A549 (cell line): ENCODE data around the gene GXYLT2. TPM values are rescaled to one million over a fixed set of nuclear protein-coding genes. Genes with fewer than 3 reads are reported as not detected.

ENCODE experiments used
- ATAC-seq, 2 experiments: fragments of 200-7000 bp in 1 of 2; fragments of >200 bp in 1 of 2; cut with Nextera tagmentation in 1 of 2; cut with Tn5 transposase in 1 of 2; 3 replicates each; pipeline versions ENCODE4 v1.8.0 to v1.9.1; 2018 to 2020; ENCODE audit warnings: mild to moderate bottlenecking in 1 of 2, moderate library complexity in 1 of 2
- CTCF ChIA-PET: fragments of 300-600 bp; sonication (Branson Sonifier 250); formaldehyde crosslinking; extraction: SDS; loops from one replicate; lab custom pipeline; 2021; ENCODE audit warnings: antibody characterized with exemption, inconsistent platforms; lab: Yijun Ruan, JAX
- POLR2A ChIA-PET: fragments of 350-600 bp; formaldehyde crosslinking; extraction: SDS; loops from one replicate; lab custom pipeline; 2021; ENCODE audit warnings: antibody characterized with exemption, inconsistent platforms; lab: Yijun Ruan, JAX
- DNase-seq, 2 experiments: peaks; one replicate each; pipeline versions ENCODE4 v3.0.0 to v3.0.0-alpha.2; 2011 to 2016; ENCODE audit warnings: low read depth in 1 of 2, low spot score in 1 of 2
- FAIRE-seq: peaks from 2 replicates; lab custom pipeline; 2011; peaks lifted over from hg19 to GRCh38; lab: Jason Lieb, UNC
- H3K27ac ChIP-seq, 2 experiments: fragments of >200 bp; sonication (Bioruptor Twin); formaldehyde crosslinking; 3 replicates each; pipeline ENCODE4 v1.5.1; 2016 to 2017
- H3K4me1 ChIP-seq: fragments of >200 bp; sonication (Bioruptor Twin); formaldehyde crosslinking; 3 replicates; pipeline ENCODE4 v1.6.1; 2016
- H3K4me2 ChIP-seq: fragments of >200 bp; sonication (Bioruptor Twin); formaldehyde crosslinking; 3 replicates; pipeline ENCODE4 v1.6.1; 2016
- H3K4me3 ChIP-seq: fragments of >200 bp; sonication (Bioruptor Twin); formaldehyde crosslinking; 3 replicates; pipeline ENCODE4 v1.5.1; 2016
- H3K9me3 ChIP-seq: fragments of >200 bp; sonication (Bioruptor Twin); formaldehyde crosslinking; 3 replicates; pipeline ENCODE4 v1.6.1; 2016
- BHLHE40 ChIP-seq: IDR thresholded peaks from 2 replicates; pipeline ENCODE4 v1.6.1; 2012; ENCODE audit warnings: low read depth, low read length, inconsistent platforms
- CBX8 ChIP-seq: fragments of 200-600 bp; sonication (generic); IDR thresholded peaks from 2 replicates; pipeline ENCODE4 v1.6.1; 2016
- E2F6 ChIP-seq: IDR thresholded peaks from 2 replicates; pipeline ENCODE4 v1.6.1; 2012; ENCODE audit warnings: low read depth, borderline replicate concordance
- EHMT2 ChIP-seq: fragments of 200-600 bp; sonication (generic); IDR thresholded peaks from 2 replicates; pipeline ENCODE4 v1.6.1; 2016; ENCODE audit warnings: antibody characterized with exemption, low read depth, mild to moderate bottlenecking, moderate library complexity
- ESRRA ChIP-seq: fragments of 150-350 bp; IDR thresholded peaks from 2 replicates; pipeline ENCODE4 v1.6.1; 2014; ENCODE audit warnings: mild to moderate bottlenecking, low read length, borderline replicate concordance
- FOSL2 ChIP-seq, 2 experiments: fragments of 450-650 bp in 1 of 2; fragments of >200 bp in 1 of 2; sonication (Bioruptor Twin) in 1 of 2; formaldehyde crosslinking; IDR thresholded peaks; 2 replicates each; pipeline versions ENCODE4 v1.5.0 to v1.6.1; 2016 to 2020; ENCODE audit warnings: mild to moderate bottlenecking in 1 of 2, moderate library complexity in 1 of 2
- HOXA7 ChIP-seq: fragments of 250-450 bp; sonication (Bioruptor Pico); IDR thresholded peaks from 2 replicates; pipeline ENCODE4 v1.5.0; 2020; ENCODE audit warnings: mild to moderate bottlenecking, moderate library complexity
- HOXB13 ChIP-seq: fragments of 250-450 bp; sonication (Bioruptor Pico); IDR thresholded peaks from 2 replicates; pipeline ENCODE4 v1.5.0; 2020; ENCODE audit warnings: low read depth, mild to moderate bottlenecking, moderate library complexity
- HOXB5 ChIP-seq: fragments of 250-450 bp; sonication (Bioruptor Pico); IDR thresholded peaks from 2 replicates; pipeline ENCODE4 v1.5.0; 2020; ENCODE audit warnings: mild to moderate bottlenecking, moderate library complexity
- KDM5A ChIP-seq: fragments of 200-600 bp; sonication (generic); IDR thresholded peaks from 2 replicates; pipeline ENCODE4 v1.6.1; 2016; ENCODE audit warnings: antibody characterized with exemption, mild to moderate bottlenecking
- MAZ ChIP-seq: fragments of 150-350 bp; IDR thresholded peaks from 2 replicates; pipeline ENCODE4 v1.6.1; 2014; ENCODE audit warnings: antibody characterized with exemption, low read depth, low read length, borderline replicate concordance
- NPAS2 ChIP-seq: fragments of 250-450 bp; sonication (Bioruptor Pico); IDR thresholded peaks from 2 replicates; pipeline ENCODE4 v1.8.0; 2022; ENCODE audit warnings: mild to moderate bottlenecking, moderate library complexity, borderline replicate concordance
- POLR2A ChIP-seq: IDR thresholded peaks from 2 replicates; pipeline ENCODE4 v1.6.1; 2012; ENCODE audit warnings: mild to moderate bottlenecking, low read length
- RAD21 ChIP-seq, 2 experiments: fragments of >200 bp in 1 of 2; sonication (Bioruptor Twin) in 1 of 2; formaldehyde crosslinking in 1 of 2; IDR thresholded peaks in 1 of 2; conservative IDR thresholded peaks in 1 of 2; 2 replicates in 1 of 2; 3 replicates in 1 of 2; pipeline ENCODE4 v1.6.1; 2012 to 2018; ENCODE audit warnings: inconsistent platforms in 1 of 2
- RARB ChIP-seq: fragments of 250-450 bp; sonication (Bioruptor Pico); IDR thresholded peaks from 2 replicates; pipeline ENCODE4 v1.8.0; 2021; ENCODE audit warnings: mild to moderate bottlenecking, moderate library complexity
- RNF2 ChIP-seq: fragments of 200-600 bp; sonication (generic); IDR thresholded peaks from 2 replicates; pipeline ENCODE4 v1.6.1; 2016; ENCODE audit warnings: low read depth, mild to moderate bottlenecking, antibody characterized with exemption, moderate library complexity, borderline replicate concordance
- ZNF302 ChIP-seq: fragments of 250-450 bp; sonication (Bioruptor Pico); IDR thresholded peaks from 2 replicates; pipeline ENCODE4 v1.9.0; 2021; ENCODE audit warnings: inconsistent platforms, mild to moderate bottlenecking, moderate library complexity
- ZSCAN20 ChIP-seq: fragments of 250-450 bp; sonication (Bioruptor Pico); IDR thresholded peaks from 2 replicates; pipeline ENCODE4 v1.8.0; 2022; ENCODE audit warnings: mild to moderate bottlenecking, moderate library complexity
- WGBS: methylation state at CpG from one replicate; pipeline ENCODE4 v1.1.6; 2017; ENCODE audit errors: missing lambda C conversion rate; 5-methylcytosine and 5-hydroxymethylcytosine counted together
- polyA plus RNA-seq, 4 experiments: library from polyadenylated mRNA; depleted of rRNA in 3 of 4; stranded (reverse); fragments of >200 nt; fragmentation: RNase III in 1 of 4; extraction: RNeasy Plus Mini Kit Qiagen cat#74134 plus additional on column Dnase treatment in 1 of 4; gene quantifications; 2 replicates in 3 of 4; 3 replicates in 1 of 4; pipeline ENCODE4 v1.2.3, GENCODE V29; 2011 to 2017
- TF ChIP-seq, protein P1 (sequence below): fragments of >200 bp; sonication (Bioruptor Twin); formaldehyde crosslinking; IDR thresholded peaks from 3 replicates; pipeline ENCODE4 v1.5.1; 2016
- TF ChIP-seq, protein P2 (sequence below): fragments of >200 bp; sonication (Bioruptor Twin); formaldehyde crosslinking; IDR thresholded peaks from 3 replicates; pipeline ENCODE4 v1.6.1; 2016

Gene GXYLT2
- polyA plus RNA-seq, 2 of the 4 experiments (the other 2 are of a cell fraction), result 1.9 to 3.3 TPM

DNA sequence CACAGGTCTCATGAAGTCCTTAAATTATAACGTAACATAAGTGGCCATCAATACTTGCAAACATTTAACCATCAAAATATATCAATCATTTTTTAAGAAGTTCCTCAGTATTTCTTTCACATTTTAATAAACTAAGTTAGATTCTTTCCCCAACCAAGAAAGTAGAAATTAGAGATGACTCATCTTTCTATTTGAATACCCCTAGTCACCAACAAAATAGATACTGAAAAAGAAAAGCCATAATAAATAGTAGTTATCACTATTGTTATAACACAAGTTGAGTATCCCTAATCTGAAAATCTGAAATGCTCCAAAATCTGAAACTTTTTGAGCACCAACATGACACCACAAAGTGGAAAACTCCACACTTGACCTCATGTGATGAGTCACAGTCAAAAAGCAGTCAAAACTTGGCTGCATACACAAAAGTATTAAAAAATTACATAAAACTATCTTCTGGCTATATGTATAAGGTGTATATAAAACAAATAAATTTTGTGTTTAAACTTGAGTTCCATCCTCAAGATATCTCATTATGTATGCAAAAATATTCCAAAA is 43.3 kb upstream of the GXYLT2 start:
- ChIA-PET CTCF (no interaction called here), POLR2A (no interaction called here)
- Histone ChIP-seq H3K9me3 (no peaks in the 10 kb centered on the region), H3K4me1 (peaks cover 28% of the 10 kb centered on the region), H3K4me2 (0 out of 3 replicates have a peak overlapping the region, but pooled peaks have one; percentile 19), H3K4me3 (no peak overlapping the region), H3K27ac (no peak overlapping the region)
- WGBS, result 82% methylated on average over 1 of the region's 1 CpG
- ATAC-seq, result no peak
- no peak for DNase-seq
- no peak for TF ChIP-seq FOSL2 (IDR thresholded peaks at IDR 0.05)
- TF ChIP-seq FOSL2 (CRISPR knock-in tag; IDR thresholded peaks at IDR 0.05), result peak; percentile 54
- TF ChIP-seq POLR2A, result no peak
- TF ChIP-seq ESRRA, result no peak
- no peak for TF ChIP-seq RARB (CRISPR knock-in tag)
- TF ChIP-seq, protein P1, sequence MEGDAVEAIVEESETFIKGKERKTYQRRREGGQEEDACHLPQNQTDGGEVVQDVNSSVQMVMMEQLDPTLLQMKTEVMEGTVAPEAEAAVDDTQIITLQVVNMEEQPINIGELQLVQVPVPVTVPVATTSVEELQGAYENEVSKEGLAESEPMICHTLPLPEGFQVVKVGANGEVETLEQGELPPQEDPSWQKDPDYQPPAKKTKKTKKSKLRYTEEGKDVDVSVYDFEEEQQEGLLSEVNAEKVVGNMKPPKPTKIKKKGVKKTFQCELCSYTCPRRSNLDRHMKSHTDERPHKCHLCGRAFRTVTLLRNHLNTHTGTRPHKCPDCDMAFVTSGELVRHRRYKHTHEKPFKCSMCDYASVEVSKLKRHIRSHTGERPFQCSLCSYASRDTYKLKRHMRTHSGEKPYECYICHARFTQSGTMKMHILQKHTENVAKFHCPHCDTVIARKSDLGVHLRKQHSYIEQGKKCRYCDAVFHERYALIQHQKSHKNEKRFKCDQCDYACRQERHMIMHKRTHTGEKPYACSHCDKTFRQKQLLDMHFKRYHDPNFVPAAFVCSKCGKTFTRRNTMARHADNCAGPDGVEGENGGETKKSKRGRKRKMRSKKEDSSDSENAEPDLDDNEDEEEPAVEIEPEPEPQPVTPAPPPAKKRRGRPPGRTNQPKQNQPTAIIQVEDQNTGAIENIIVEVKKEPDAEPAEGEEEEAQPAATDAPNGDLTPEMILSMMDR, result no peak
- TF ChIP-seq EHMT2, result no peak
- no peak for TF ChIP-seq HOXB13 (CRISPR knock-in tag)
- no peak for FAIRE-seq

- peak overlapping the region; percentile 99; the same call in 1 of the 3 replicates for H3K4me2 ChIP-seq
- H3K9me3 ChIP-seq, result no peaks in the 10 kb centered on the region
- FAIRE-seq, result no peak
- no peak for ATAC-seq
- TF ChIP-seq HOXA7 (CRISPR knock-in tag), result no peak
- TF ChIP-seq, protein P1, result no peak
- WGBS, result 91% methylated on average over 10 of the region's 10 CpGs
- no peak overlapping the region for H3K4me3 ChIP-seq
- POLR2A ChIA-PET, result interaction anchor here (0.6 kb wide), 1 partner anchor 92 kb away, joined by 4 read pairs; no protein-coding TSS in a partner anchor
- CTCF ChIA-PET, result interaction anchor here (0.9 to 1.5 kb wide), 3 partner anchors 15 to 970 kb away, joined by 3 read pairs; no protein-coding TSS in a partner anchor
- DNase-seq, result no peak
- peaks cover 28% of the 10 kb centered on the region for H3K4me1 ChIP-seq
- no peak overlapping the region for H3K27ac ChIP-seq
Observed at GRCh38 chr3:72846166-72846565, 41.7 kb upstream of the GXYLT2 start.

- H3K4me1 ChIP-seq, result peaks cover 31% of the 10 kb centered on the region
- POLR2A ChIA-PET, result no interaction called here
- DNase-seq (no peak), ATAC-seq (peak; percentile 6 to 16; a peak in 3 of 6 replicates), FAIRE-seq (no peak)
- H3K27ac ChIP-seq, result peak overlapping the region; percentile 74 to 91; a peak in 5 of 6 replicates
- WGBS, result 25% methylated on average over 6 of the region's 6 CpGs
- H3K4me2 ChIP-seq, result peak overlapping the region; percentile 99
- no peak for TF ChIP-seq HOXB5
- no peak for TF ChIP-seq RARB (CRISPR knock-in tag)
- no peak for TF ChIP-seq EHMT2
- TF ChIP-seq MAZ, result no peak
- TF ChIP-seq E2F6, result no peak
- TF ChIP-seq BHLHE40, result no peak
- no peak for TF ChIP-seq ZNF302
- no peak for TF ChIP-seq ZSCAN20 (CRISPR knock-in tag)
- TF ChIP-seq RAD21 (conservative IDR thresholded peaks at IDR 0.05 in 1 of 2, IDR thresholded peaks at IDR 0.05 in 1 of 2), result no peak
- no peak for TF ChIP-seq CBX8
- TF ChIP-seq, protein P2, sequence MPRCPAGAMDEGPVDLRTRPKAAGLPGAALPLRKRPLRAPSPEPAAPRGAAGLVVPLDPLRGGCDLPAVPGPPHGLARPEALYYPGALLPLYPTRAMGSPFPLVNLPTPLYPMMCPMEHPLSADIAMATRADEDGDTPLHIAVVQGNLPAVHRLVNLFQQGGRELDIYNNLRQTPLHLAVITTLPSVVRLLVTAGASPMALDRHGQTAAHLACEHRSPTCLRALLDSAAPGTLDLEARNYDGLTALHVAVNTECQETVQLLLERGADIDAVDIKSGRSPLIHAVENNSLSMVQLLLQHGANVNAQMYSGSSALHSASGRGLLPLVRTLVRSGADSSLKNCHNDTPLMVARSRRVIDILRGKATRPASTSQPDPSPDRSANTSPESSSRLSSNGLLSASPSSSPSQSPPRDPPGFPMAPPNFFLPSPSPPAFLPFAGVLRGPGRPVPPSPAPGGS, result no peak
- no peak for TF ChIP-seq KDM5A
- no peak for TF ChIP-seq NPAS2
- no peak for TF ChIP-seq RNF2
- CTCF ChIA-PET, result interaction anchor here (1.4 to 8.4 kb wide), 4 partner anchors 9 to 971 kb away, joined by 3 to 117 read pairs (median 20); no protein-coding TSS in a partner anchor
- no peaks in the 10 kb centered on the region for H3K9me3 ChIP-seq
- H3K4me3 ChIP-seq, result peak overlapping the region; percentile 80
Observed at GRCh38 chr3:72847282-72847681, 40.6 kb upstream of the GXYLT2 start.
